Kidney (tissue), 14 donors: ENCODE data around the gene MNT. TPM values are rescaled to one million over a fixed set of nuclear protein-coding genes. Genes with fewer than 3 reads are reported as not detected.
"Not testable (repeated sequence)": the region's sequence is repeated elsewhere in the genome, so short reads cannot be mapped to it uniquely, and the experiment has no call there.

Experiments
- DNase-seq, 5 donors: peaks; one replicate each; pipeline ENCODE4 v3.0.0-alpha.2; 2013 to 2020
- FAIRE-seq: peaks from 2 replicates; lab custom pipeline; 2012; peaks lifted over from hg19 to GRCh38; lab: Jason Lieb, UNC
- H3K27ac ChIP-seq, 2 donors: one replicate each; pipeline ENCODE4 v1.7.0; 2013; ENCODE audit warnings: low read depth in 2 of 2, low read length in 2 of 2, inconsistent platforms in 1 of 2
- H3K27me3 ChIP-seq: one replicate; pipeline ENCODE4 v1.7.1; 2013; ENCODE audit warnings: low read length, inconsistent platforms; ENCODE audit not compliant: control insufficient read depth, insufficient read depth
- H3K36me3 ChIP-seq, 3 donors: one replicate each; pipeline versions ENCODE4 v1.7.0 to v1.7.1; 2013; ENCODE audit warnings: low read length in 3 of 3, control low read depth in 1 of 3, inconsistent platforms in 1 of 3; ENCODE audit not compliant: insufficient read depth in 3 of 3, control insufficient read depth in 2 of 3
- H3K4me1 ChIP-seq, 3 donors: one replicate each; pipeline versions ENCODE4 v1.7.0 to v1.7.1; 2013; ENCODE audit warnings: low read length in 3 of 3, inconsistent platforms in 1 of 3, low read depth in 1 of 3; ENCODE audit not compliant: control insufficient read depth in 2 of 3, insufficient read depth in 2 of 3
- H3K4me3 ChIP-seq, 3 donors: one replicate each; pipeline versions ENCODE4 v1.7.0 to v1.8.1; 2013; ENCODE audit warnings: low read length in 3 of 3, control low read depth in 1 of 3, inconsistent platforms in 1 of 3
- H3K9ac ChIP-seq, 3 donors: one replicate each; pipeline versions ENCODE4 v1.7.0 to v1.7.1; 2013; ENCODE audit warnings: low read length in 3 of 3, control low read depth in 1 of 3, inconsistent platforms in 1 of 3
- H3K9me3 ChIP-seq, 3 donors: one replicate each; pipeline versions ENCODE4 v1.7.0 to v1.7.1; 2013; ENCODE audit warnings: low read length in 3 of 3, control low read depth in 1 of 3, inconsistent platforms in 1 of 3; ENCODE audit not compliant: control insufficient read depth in 2 of 3, insufficient read depth in 1 of 3
- CTCF ChIP-seq: IDR thresholded peaks from 3 replicates; pipeline ENCODE4 v1.5.1; 2012; ENCODE audit warnings: mild to moderate bottlenecking, moderate library complexity, borderline replicate concordance; ENCODE audit not compliant: insufficient read depth; ENCODE audit errors: extremely low read depth
- intact Hi-C: fragments of 100-400 bp; cut with DNase I; formaldehyde crosslinking; loops from one replicate; pipeline ENCODE4 v1.11.1; 2022
- polyA plus RNA-seq: library from polyadenylated mRNA; stranded (reverse); fragments of 350-450 nt; fragmentation: Illumina TruSeq; extraction: RNeasy Lipid Tissue Mini Kit (QIAGEN cat#74804); gene quantifications from one replicate; pipeline ENCODE4 v1.2.3, GENCODE V29; 2014; ENCODE audit warnings: low read depth, low replicate concordance; ENCODE audit not compliant: insufficient read depth
- total RNA-seq: library from RNA; stranded (reverse); fragmentation: NEBNext Ultra II Directional; extraction: Animal tissue kit (Norgen Biotek cat#: 25700); gene quantifications from one replicate; pipeline ENCODE4 v1.2.1, GENCODE V29; 2021
- donor health status: control.
- donor health status: control.
- donor health status: control.
- donor health status: control.
- donor health status: control.
- donor health status: DM: yes; HTN: yes; CAD: no.
- donor health status: Normal renal cell carcinoma (clear cell type).

The MNT gene
- total and polyA plus RNA-seq, 2 donors from 2014 or later = 3.7 to 39.8 TPM

GRCh38 chr17:2449486-2449885 lies 48.6 kb upstream of the MNT start:
- Histone ChIP-seq H3K36me3 (no peaks in the 10 kb centered on the region), H3K27ac (no peak overlapping the region), H3K4me1 (peaks cover 0 to 5% (median 2%) of the 10 kb centered on the region in 3 donors), H3K9me3 (peaks cover 0 to 2% (median 0%) of the 10 kb centered on the region in 3 donors), H3K9ac (no peak overlapping the region), H3K4me3 (no peak overlapping the region), H3K27me3 (no peaks in the 10 kb centered on the region)
- intact Hi-C loops = no loop called here
- DNase-seq (no peak), FAIRE-seq (no peak)
- TF ChIP-seq CTCF = no peak

DNA sequence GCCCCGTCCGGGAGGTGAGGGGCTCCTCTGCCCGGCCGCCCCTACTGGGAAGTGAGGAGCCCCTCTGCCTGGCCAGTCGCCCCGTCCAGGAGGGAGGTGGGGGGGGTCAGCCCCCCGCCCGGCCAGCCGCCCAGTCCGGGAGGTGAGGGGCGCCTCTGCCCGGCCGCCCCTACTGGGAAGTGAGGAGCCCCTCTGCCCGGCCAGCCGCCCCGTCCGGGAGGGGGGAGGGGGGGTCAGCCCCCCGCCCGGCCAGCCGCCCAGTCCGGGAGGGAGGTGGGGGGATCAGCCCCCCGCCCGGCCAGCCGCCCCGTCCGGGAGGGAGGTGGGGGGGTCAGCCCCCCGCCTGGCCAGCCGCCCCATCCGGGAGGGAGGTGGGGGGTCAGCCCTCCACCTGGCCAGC lies 46.6 kb upstream of the MNT start:
- H3K36me3 ChIP-seq, H3K27me3 ChIP-seq, H3K9ac ChIP-seq, FAIRE-seq, H3K27ac ChIP-seq, intact Hi-C loops, DNase-seq, H3K4me1 ChIP-seq, H3K4me3 ChIP-seq, H3K9me3 ChIP-seq: not testable (repeated sequence)

- peaks cover 0 to 2% (median 0%) of the 10 kb centered on the region in 3 donors for H3K9me3 ChIP-seq
- FAIRE-seq = peak; percentile 21
- H3K27ac ChIP-seq = no peak overlapping the region
- no peaks in the 10 kb centered on the region for H3K27me3 ChIP-seq
- H3K36me3 ChIP-seq = peaks cover 0 to 6% (median 4%) of the 10 kb centered on the region in 3 donors
- peaks cover 0 to 5% (median 2%) of the 10 kb centered on the region in 3 donors for H3K4me1 ChIP-seq
- no peak overlapping the region for H3K9ac ChIP-seq
- intact Hi-C loops = no loop called here
- no peak overlapping the region for H3K4me3 ChIP-seq
- DNase-seq = no peak
- no peak for TF ChIP-seq CTCF
Measured at GRCh38 chr17:2445638-2446037, 44.8 kb upstream of the MNT start.

DNA sequence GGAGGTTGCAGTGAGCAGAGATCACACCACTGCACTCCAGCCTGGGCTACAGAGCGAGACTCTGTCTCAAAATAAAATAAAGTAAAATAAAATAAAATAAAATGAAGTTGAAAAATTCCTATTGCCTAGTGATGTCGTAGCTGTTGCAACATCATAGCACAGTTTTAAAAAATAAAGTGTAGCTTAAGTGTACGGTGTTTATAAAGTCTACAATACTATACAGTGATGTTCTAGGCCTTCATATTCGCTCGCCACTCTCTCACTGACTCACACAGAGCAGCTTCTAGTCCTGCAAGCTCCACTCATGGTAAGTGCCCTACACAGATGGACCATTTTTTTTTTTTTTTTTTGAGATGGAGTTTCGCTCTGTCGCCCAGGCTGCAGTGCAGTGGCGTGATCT lies 43.5 kb upstream of the MNT start:
- TF ChIP-seq CTCF = no peak
- Histone ChIP-seq H3K27me3 (no peaks in the 10 kb centered on the region), H3K36me3 (peaks cover 0 to 6% (median 4%) of the 10 kb centered on the region in 3 donors), H3K9me3 (peaks cover 0 to 2% (median 0%) of the 10 kb centered on the region in 3 donors), H3K4me1 (no peaks in the 10 kb centered on the region), H3K27ac (no peak overlapping the region), H3K9ac (no peak overlapping the region), H3K4me3 (no peak overlapping the region)
- intact Hi-C loops = no loop called here
- FAIRE-seq (no peak), DNase-seq (no peak)
